Measurements from ENCODE around the gene TCF3. TPM values are rescaled to one million over a fixed set of nuclear protein-coding genes. Genes with fewer than 3 reads are reported as not detected.
A peak's percentile ranks its signal among the peaks of the same experiment; 100 is the strongest.

The TCF3 gene
- total RNA-seq, 1 experiment from 2014 or later: 304 TPM

DNA sequence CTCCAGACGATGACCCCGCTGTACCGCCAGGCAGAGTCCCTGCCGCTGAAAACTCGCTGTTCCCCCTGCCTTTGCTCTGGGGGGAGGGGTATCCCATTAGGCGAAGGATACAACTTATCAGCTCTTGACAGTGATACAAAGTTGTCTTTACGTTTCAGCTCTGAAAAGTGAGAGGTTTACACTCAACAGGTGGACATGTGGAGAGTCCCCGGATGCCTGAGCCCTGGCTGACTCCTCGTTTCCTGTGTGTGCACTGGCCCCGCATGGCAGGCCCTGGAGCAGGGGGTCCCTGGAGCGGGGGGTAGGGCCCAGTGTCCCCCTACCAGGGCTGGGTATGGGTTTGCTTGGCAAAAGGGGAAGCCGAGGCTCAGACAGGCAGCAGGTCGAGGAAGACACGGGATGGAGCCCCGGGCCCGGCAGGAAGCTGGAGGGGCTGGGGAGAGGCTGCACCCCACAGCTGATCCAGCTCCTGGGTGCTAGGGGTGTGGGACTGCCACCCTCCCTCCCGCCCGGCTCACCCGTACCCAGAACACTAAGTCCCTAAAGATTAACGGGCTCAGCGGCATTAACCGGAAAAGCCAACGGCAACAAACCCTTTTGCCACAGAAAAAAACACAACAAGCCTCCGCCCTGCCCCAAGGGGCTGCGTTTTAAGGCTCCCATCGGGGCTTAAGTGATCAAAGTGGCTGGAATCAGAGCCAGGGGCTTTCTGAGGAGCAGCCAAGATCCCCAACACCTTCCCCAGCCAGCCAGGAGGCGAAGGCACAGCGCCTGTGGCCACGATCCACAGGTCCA, 5.6 kb downstream of the TCF3 start:
- H2AK5ac ChIP-seq (ENCODE audit: insufficient read length, low read length): no peak overlapping the region
- no peaks in the 10 kb centered on the region for H3K4me1 ChIP-seq (ENCODE audit: insufficient read depth, low read length)
- no peak overlapping the region for H4K8ac ChIP-seq (replicated peaks; ENCODE audit: insufficient read length, low read depth, low read length)
- no peak overlapping the region for H3K56ac ChIP-seq (ENCODE audit: insufficient read length, low read depth, low read length)
- no peak overlapping the region for H2AFZ ChIP-seq (ENCODE audit: low read length)
- Mint-ChIP-seq H3K9me3 (peaks cover 0 to 2% of the 10 kb centered on the region in 2 experiments; a peak in 3 of 5 replicates), H3K27ac (peak overlapping the region in 2 of 3 experiments; percentile 18 to 70; a peak in 2 of 7 replicates), H3K27me3 (ENCODE audit: low read depth) (peaks cover 2% of the 10 kb centered on the region; the same call in 1 of the 2 replicates), H3K36me3 (ENCODE audit: insufficient read depth in 1 of 3, low read depth in 3 of 3) (peaks cover 40 to 78% (median 62%) of the 10 kb centered on the region in 3 experiments), H3K4me3 (no peak overlapping the region), H3K4me1 (peaks cover 10 to 18% of the 10 kb centered on the region in 2 experiments)
- H3K9ac ChIP-seq (ENCODE audit: extremely low read depth, insufficient read length, low read length): no peak overlapping the region
- no peaks in the 10 kb centered on the region for H3K27me3 ChIP-seq (ENCODE audit: insufficient read depth, low read length)
- no peaks in the 10 kb centered on the region for H4K20me1 ChIP-seq (ENCODE audit: control insufficient read depth, insufficient read depth, insufficient read length)
- WGBS (ENCODE audit: extremely low coverage, insufficient read length, low lambda C conversion rate): no CpG with 5 or more reads among the region's 29 CpGs
- H4K5ac ChIP-seq (ENCODE audit: insufficient read length, low read depth, low read length): no peak overlapping the region
- H2BK120ac ChIP-seq (ENCODE audit: low read depth, low read length, poor library complexity, severe bottlenecking): no peak overlapping the region
- no peak overlapping the region for H3K18ac ChIP-seq (ENCODE audit: insufficient read length, low read depth, low read length)
- H2BK20ac ChIP-seq (ENCODE audit: low read depth, low read length, poor library complexity, severe bottlenecking): no peak overlapping the region
- H3K9me3 ChIP-seq (ENCODE audit: control insufficient read depth, low read depth, low read length): no peaks in the 10 kb centered on the region
- H2BK12ac ChIP-seq (ENCODE audit: insufficient read length, low read depth, low read length): no peak overlapping the region
- H3K4ac ChIP-seq (ENCODE audit: low read depth, low read length): no peak overlapping the region
- no peak overlapping the region for H3T11ph ChIP-seq (ENCODE audit: low read length)
- no peak overlapping the region for H3K27ac ChIP-seq (ENCODE audit: insufficient read length, low read depth, low read length)
- H3K14ac ChIP-seq (ENCODE audit: insufficient read depth, low read length): no peak overlapping the region
- TF ChIP-seq, protein P1, sequence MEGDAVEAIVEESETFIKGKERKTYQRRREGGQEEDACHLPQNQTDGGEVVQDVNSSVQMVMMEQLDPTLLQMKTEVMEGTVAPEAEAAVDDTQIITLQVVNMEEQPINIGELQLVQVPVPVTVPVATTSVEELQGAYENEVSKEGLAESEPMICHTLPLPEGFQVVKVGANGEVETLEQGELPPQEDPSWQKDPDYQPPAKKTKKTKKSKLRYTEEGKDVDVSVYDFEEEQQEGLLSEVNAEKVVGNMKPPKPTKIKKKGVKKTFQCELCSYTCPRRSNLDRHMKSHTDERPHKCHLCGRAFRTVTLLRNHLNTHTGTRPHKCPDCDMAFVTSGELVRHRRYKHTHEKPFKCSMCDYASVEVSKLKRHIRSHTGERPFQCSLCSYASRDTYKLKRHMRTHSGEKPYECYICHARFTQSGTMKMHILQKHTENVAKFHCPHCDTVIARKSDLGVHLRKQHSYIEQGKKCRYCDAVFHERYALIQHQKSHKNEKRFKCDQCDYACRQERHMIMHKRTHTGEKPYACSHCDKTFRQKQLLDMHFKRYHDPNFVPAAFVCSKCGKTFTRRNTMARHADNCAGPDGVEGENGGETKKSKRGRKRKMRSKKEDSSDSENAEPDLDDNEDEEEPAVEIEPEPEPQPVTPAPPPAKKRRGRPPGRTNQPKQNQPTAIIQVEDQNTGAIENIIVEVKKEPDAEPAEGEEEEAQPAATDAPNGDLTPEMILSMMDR (conservative IDR thresholded peaks at IDR 0.05): no peak
- peaks cover 9% of the 10 kb centered on the region for H3K79me1 ChIP-seq (ENCODE audit: insufficient read depth, low read depth, low read length, poor library complexity, severe bottlenecking)
- no peak overlapping the region for H4K91ac ChIP-seq (ENCODE audit: insufficient read length, low read depth, low read length)
- DNase-seq: no peak
- no peak overlapping the region for H3K23ac ChIP-seq (ENCODE audit: insufficient read length, low read depth, low read length)
- no peak overlapping the region for H2BK5ac ChIP-seq (ENCODE audit: insufficient read length, low read length)
- H3K79me2 ChIP-seq (ENCODE audit: insufficient read depth, low read length): peaks cover 9% of the 10 kb centered on the region; the same call in 1 of the 2 replicates
- peaks cover 5% of the 10 kb centered on the region for H3K23me2 ChIP-seq (ENCODE audit: insufficient read length, low read depth, low read length, poor library complexity, severe bottlenecking)
- no peak overlapping the region for H2BK15ac ChIP-seq (ENCODE audit: low read depth, low read length)
- H3K4me2 ChIP-seq (ENCODE audit: insufficient read depth, insufficient read length, low read length): no peak overlapping the region

Data from H9 (cell line).